H9 (cell line): Measurements from ENCODE around the gene COL4A1. TPM values are rescaled to one million over a fixed set of nuclear protein-coding genes. Genes with fewer than 3 reads are reported as not detected.

Experiments
- DNase-seq: peaks from one replicate; pipeline ENCODE4 v3.0.0-alpha.2; 2017
- H2AFZ ChIP-seq: one replicate; pipeline ENCODE4 v1.6.1; 2013; ENCODE audit warnings: mild to moderate bottlenecking, low read length, control low read depth, moderate library complexity
- H2AK5ac ChIP-seq: 2 replicates; pipeline ENCODE4 v1.6.1; 2013; ENCODE audit warnings: low read length, control low read depth, mixed read lengths; ENCODE audit not compliant: insufficient read length
- H2BK120ac ChIP-seq: one replicate; pipeline ENCODE4 v1.6.1; 2013; ENCODE audit warnings: low read depth, mild to moderate bottlenecking, low read length, control low read depth, inconsistent platforms; ENCODE audit not compliant: poor library complexity, severe bottlenecking
- H2BK12ac ChIP-seq: 2 replicates; pipeline ENCODE4 v1.6.1; 2013; ENCODE audit warnings: low read length, control low read depth, mixed read lengths, low read depth; ENCODE audit not compliant: insufficient read length
- H2BK15ac ChIP-seq: 2 replicates; pipeline ENCODE4 v1.6.1; 2013; ENCODE audit warnings: low read depth, low read length, control low read depth
- H2BK20ac ChIP-seq: one replicate; pipeline ENCODE4 v1.6.1; 2013; ENCODE audit warnings: low read depth, mild to moderate bottlenecking, low read length, control low read depth, inconsistent platforms; ENCODE audit not compliant: poor library complexity, severe bottlenecking
- H2BK5ac ChIP-seq: 2 replicates; pipeline ENCODE4 v1.6.1; 2013; ENCODE audit warnings: low read length, control low read depth, mixed read lengths; ENCODE audit not compliant: insufficient read length
- H3K14ac ChIP-seq: 2 replicates; pipeline ENCODE4 v1.6.1; 2013; ENCODE audit warnings: low read length, control low read depth; ENCODE audit not compliant: insufficient read depth
- H3K18ac ChIP-seq: 2 replicates; pipeline ENCODE4 v1.6.1; 2013; ENCODE audit warnings: low read depth, mild to moderate bottlenecking, mixed read lengths, low read length, control low read depth; ENCODE audit not compliant: insufficient read length
- H3K23ac ChIP-seq: 2 replicates; pipeline ENCODE4 v1.6.1; 2013; ENCODE audit warnings: low read length, control low read depth, mixed read lengths, low read depth; ENCODE audit not compliant: insufficient read length
- H3K23me2 ChIP-seq: 2 replicates; pipeline ENCODE4 v1.6.1; 2013; ENCODE audit warnings: low read depth, mild to moderate bottlenecking, mixed read lengths, low read length, control low read depth; ENCODE audit not compliant: insufficient read length, poor library complexity, severe bottlenecking
- H3K27ac ChIP-seq: 2 replicates; pipeline ENCODE4 v1.5.1; 2013; ENCODE audit warnings: low read length, control low read depth, mixed read lengths, low read depth; ENCODE audit not compliant: insufficient read length
- H3K27me3 ChIP-seq: 2 replicates; pipeline ENCODE4 v1.6.1; 2013; ENCODE audit warnings: low read length, control low read depth, inconsistent platforms; ENCODE audit not compliant: insufficient read depth
- H3K4ac ChIP-seq: 2 replicates; pipeline ENCODE4 v1.6.1; 2013; ENCODE audit warnings: low read depth, mild to moderate bottlenecking, control low read depth, inconsistent platforms, low read length, moderate library complexity
- H3K4me1 ChIP-seq: 2 replicates; pipeline ENCODE4 v1.6.1; 2013; ENCODE audit warnings: low read length, control low read depth, inconsistent platforms; ENCODE audit not compliant: insufficient read depth
- H3K4me2 ChIP-seq: 2 replicates; pipeline ENCODE4 v1.6.1; 2013; ENCODE audit warnings: low read length, control low read depth, mixed read lengths; ENCODE audit not compliant: insufficient read length, insufficient read depth
- H3K56ac ChIP-seq: 2 replicates; pipeline ENCODE4 v1.6.1; 2013; ENCODE audit warnings: low read depth, mild to moderate bottlenecking, mixed read lengths, low read length, control low read depth; ENCODE audit not compliant: insufficient read length
- H3K79me1 ChIP-seq: 2 replicates; pipeline ENCODE4 v1.6.1; 2013; ENCODE audit warnings: low read depth, mild to moderate bottlenecking, moderate library complexity, low read length, control low read depth, inconsistent platforms; ENCODE audit not compliant: insufficient read depth, poor library complexity, severe bottlenecking
- H3K79me2 ChIP-seq: 2 replicates; pipeline ENCODE4 v1.6.1; 2013; ENCODE audit warnings: low read length, control low read depth, inconsistent platforms; ENCODE audit not compliant: insufficient read depth
- H3K9ac ChIP-seq: 2 replicates; pipeline ENCODE4 v1.6.1; 2013; ENCODE audit warnings: low read length, control low read depth, mixed read lengths; ENCODE audit not compliant: insufficient read length; ENCODE audit errors: extremely low read depth
- H3K9me3 ChIP-seq: one replicate; pipeline ENCODE4 v1.6.1; 2013; ENCODE audit warnings: low read depth, low read length, inconsistent platforms; ENCODE audit not compliant: control insufficient read depth
- H3T11ph ChIP-seq: one replicate; pipeline ENCODE4 v1.6.1; 2013; ENCODE audit warnings: mild to moderate bottlenecking, low read length, control low read depth, inconsistent platforms
- H4K20me1 ChIP-seq: one replicate; pipeline ENCODE4 v1.6.1; 2013; ENCODE audit not compliant: control insufficient read depth, insufficient read length, insufficient read depth
- H4K5ac ChIP-seq: 2 replicates; pipeline ENCODE4 v1.6.1; 2013; ENCODE audit warnings: low read depth, mild to moderate bottlenecking, mixed read lengths, low read length, control low read depth; ENCODE audit not compliant: insufficient read length
- H4K8ac ChIP-seq: replicated peaks from 2 replicates; pipeline ENCODE4 v1.6.1; 2013; ENCODE audit warnings: low read length, control low read depth, mixed read lengths, low read depth; ENCODE audit not compliant: insufficient read length
- H4K91ac ChIP-seq: 2 replicates; pipeline ENCODE4 v1.6.1; 2013; ENCODE audit warnings: low read depth, mild to moderate bottlenecking, moderate library complexity, mixed read lengths, low read length, control low read depth; ENCODE audit not compliant: insufficient read length
- H3K27ac Mint-ChIP-seq, 3 experiments: 2 replicates in 2 of 3; 3 replicates in 1 of 3; pipeline ENCODE4 v1.8.0; 2020 to 2021; ENCODE audit warnings: mixed read lengths in 3 of 3, mild to moderate bottlenecking in 1 of 3, moderate library complexity in 1 of 3
- H3K27me3 Mint-ChIP-seq: 2 replicates; pipeline ENCODE4 v1.8.0; 2021; ENCODE audit warnings: low read depth, mild to moderate bottlenecking, moderate library complexity, mixed read lengths
- H3K36me3 Mint-ChIP-seq, 3 experiments: 2 replicates in 2 of 3; 3 replicates in 1 of 3; pipeline ENCODE4 v1.8.0; 2020 to 2021; ENCODE audit warnings: low read depth in 3 of 3, mixed read lengths in 3 of 3; ENCODE audit not compliant: insufficient read depth in 1 of 3
- H3K4me1 Mint-ChIP-seq, 2 experiments: 2 replicates each; pipeline ENCODE4 v1.8.0; 2020; ENCODE audit warnings: mixed read lengths in 2 of 2
- H3K4me3 Mint-ChIP-seq, 2 experiments: 2 replicates in 1 of 2; 3 replicates in 1 of 2; pipeline ENCODE4 v1.8.0; 2020 to 2021; ENCODE audit warnings: mild to moderate bottlenecking in 2 of 2, mixed read lengths in 2 of 2, moderate library complexity in 1 of 2
- H3K9me3 Mint-ChIP-seq, 2 experiments: 2 replicates in 1 of 2; 3 replicates in 1 of 2; pipeline ENCODE4 v1.8.0; 2020; ENCODE audit warnings: mild to moderate bottlenecking in 2 of 2, mixed read lengths in 2 of 2, moderate library complexity in 1 of 2
- WGBS: extraction: QIAGEN DNeasy Blood & Tissue Kit; methylation state at CpG from one replicate; pipeline ENCODE4 v1.1.7; 2013; ENCODE audit warnings: missing lambda C conversion rate, low lambda C conversion rate, mixed read lengths; ENCODE audit not compliant: insufficient read length; ENCODE audit errors: extremely low coverage; 5-methylcytosine and 5-hydroxymethylcytosine counted together
- total RNA-seq: library from RNA; stranded (reverse); gene quantifications from 2 replicates; pipeline ENCODE4 v1.2.1, GENCODE V29; 2021
- TF ChIP-seq, protein P1 (sequence below): fragments of 200-600 bp; sonication (generic); conservative IDR thresholded peaks from 3 replicates; pipeline ENCODE4 v1.8.0; 2021; ENCODE audit warnings: antibody characterized with exemption, mild to moderate bottlenecking

The COL4A1 gene
- total RNA-seq, 1 experiment from 2014 or later = 73.1 TPM

DNA sequence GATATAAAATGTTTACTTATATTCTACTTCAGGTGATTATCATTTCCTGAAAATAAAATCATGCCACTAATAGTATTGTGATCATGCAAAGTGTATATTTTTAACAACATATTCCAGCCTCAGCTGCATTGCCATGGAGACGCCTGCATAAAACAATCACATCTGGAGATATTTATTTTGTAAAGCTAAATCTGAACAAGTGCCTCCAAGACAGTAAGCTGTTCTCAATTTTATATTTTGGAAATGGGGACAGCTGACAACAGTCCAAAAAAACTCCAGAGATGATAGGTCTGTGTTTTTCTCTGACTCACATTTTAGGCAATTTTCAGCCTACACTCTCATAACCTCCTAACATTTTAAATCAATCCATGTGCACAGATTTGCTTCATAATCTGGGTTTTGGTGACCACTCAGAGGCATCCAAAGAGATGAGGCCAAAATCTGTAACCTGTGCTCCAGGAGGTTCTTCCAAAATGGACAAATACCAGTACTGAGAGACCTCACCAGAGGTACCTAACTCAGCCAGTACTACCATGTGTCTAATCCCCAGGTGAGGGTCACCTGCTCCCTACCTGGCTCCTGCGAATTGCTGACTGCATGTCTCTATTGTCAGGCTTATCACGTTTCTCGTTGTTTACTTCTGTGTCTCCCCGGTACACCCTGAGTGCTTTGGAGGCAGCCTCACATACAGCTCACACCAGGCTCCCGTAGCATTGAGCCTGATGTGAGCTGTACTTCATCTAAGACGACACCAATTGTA lies 62.7 kb downstream of the COL4A1 start:
- Histone ChIP-seq H3K27me3 (no peaks in the 10 kb centered on the region), H3K9ac (no peak overlapping the region), H3K56ac (no peak overlapping the region), H2BK15ac (no peak overlapping the region), H2BK20ac (no peak overlapping the region), H3K4ac (no peak overlapping the region), H3K14ac (no peak overlapping the region), H4K20me1 (no peaks in the 10 kb centered on the region), H2BK120ac (no peak overlapping the region), H3K4me2 (no peak overlapping the region), H4K8ac (no peak overlapping the region), H2BK5ac (no peak overlapping the region), H2BK12ac (no peak overlapping the region), H2AFZ (no peak overlapping the region), H3K27ac (no peak overlapping the region), H3K18ac (no peak overlapping the region), H3T11ph (no peak overlapping the region), H3K79me2 (no peaks in the 10 kb centered on the region), H3K23me2 (no peaks in the 10 kb centered on the region), H3K79me1 (no peaks in the 10 kb centered on the region), H3K23ac (no peak overlapping the region), H4K5ac (no peak overlapping the region), H3K9me3 (no peaks in the 10 kb centered on the region), H4K91ac (no peak overlapping the region), H3K4me1 (peaks cover 2% of the 10 kb centered on the region), H2AK5ac (no peak overlapping the region)
- Mint-ChIP-seq H3K9me3 (no peaks in the 10 kb centered on the region), H3K27ac (no peak overlapping the region), H3K27me3 (no peaks in the 10 kb centered on the region), H3K4me1 (peaks cover 27 to 29% of the 10 kb centered on the region in 2 experiments), H3K36me3 (no peaks in the 10 kb centered on the region), H3K4me3 (no peak overlapping the region)
- no CpG with 5 or more reads among the region's 7 CpGs for WGBS
- TF ChIP-seq, protein P1, sequence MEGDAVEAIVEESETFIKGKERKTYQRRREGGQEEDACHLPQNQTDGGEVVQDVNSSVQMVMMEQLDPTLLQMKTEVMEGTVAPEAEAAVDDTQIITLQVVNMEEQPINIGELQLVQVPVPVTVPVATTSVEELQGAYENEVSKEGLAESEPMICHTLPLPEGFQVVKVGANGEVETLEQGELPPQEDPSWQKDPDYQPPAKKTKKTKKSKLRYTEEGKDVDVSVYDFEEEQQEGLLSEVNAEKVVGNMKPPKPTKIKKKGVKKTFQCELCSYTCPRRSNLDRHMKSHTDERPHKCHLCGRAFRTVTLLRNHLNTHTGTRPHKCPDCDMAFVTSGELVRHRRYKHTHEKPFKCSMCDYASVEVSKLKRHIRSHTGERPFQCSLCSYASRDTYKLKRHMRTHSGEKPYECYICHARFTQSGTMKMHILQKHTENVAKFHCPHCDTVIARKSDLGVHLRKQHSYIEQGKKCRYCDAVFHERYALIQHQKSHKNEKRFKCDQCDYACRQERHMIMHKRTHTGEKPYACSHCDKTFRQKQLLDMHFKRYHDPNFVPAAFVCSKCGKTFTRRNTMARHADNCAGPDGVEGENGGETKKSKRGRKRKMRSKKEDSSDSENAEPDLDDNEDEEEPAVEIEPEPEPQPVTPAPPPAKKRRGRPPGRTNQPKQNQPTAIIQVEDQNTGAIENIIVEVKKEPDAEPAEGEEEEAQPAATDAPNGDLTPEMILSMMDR = no peak
- DNase-seq = no peak
